HepG2 (cell line): ENCODE data around the gene JMJD6. TPM values are rescaled to one million over a fixed set of nuclear protein-coding genes. Genes with fewer than 3 reads are reported as not detected.

ENCODE experiments used
- ASH2L ChIP-seq: fragments of 300-600, 200-600 bp; sonication (generic); IDR thresholded peaks from 2 replicates; pipeline ENCODE4 v1.7.0; 2017; ENCODE audit warnings: low read depth, mild to moderate bottlenecking, moderate library complexity, mixed read lengths, low read length; ENCODE audit not compliant: insufficient read length
- CCAR2 ChIP-seq: fragments of 200-400 bp; formaldehyde crosslinking; optimal IDR thresholded peaks from 2 replicates; pipeline ENCODE3; 2018; ENCODE audit warnings: low read depth, mild to moderate bottlenecking, low read length, moderate library complexity
- FOSL2 ChIP-seq: sonication (generic); formaldehyde crosslinking; IDR thresholded peaks from 2 replicates; pipeline ENCODE4 v1.4.0; 2020; ENCODE audit warnings: missing genetic modification reagents
- KLF16 ChIP-seq, 2 experiments: sonication (generic) in 1 of 2; formaldehyde crosslinking in 1 of 2; IDR thresholded peaks; 2 replicates each; pipeline versions ENCODE4 v1.6.1 to v1.8.0; 2016 to 2023; ENCODE audit warnings: missing genetic modification reagents in 2 of 2, missing compliant biosample characterization in 1 of 2
- SOX6 ChIP-seq, 2 experiments: fragments of 450-650 bp in 1 of 2; sonication (generic) in 1 of 2; formaldehyde crosslinking in 1 of 2; IDR thresholded peaks; 2 replicates each; pipeline versions ENCODE4 v1.4.0 to v1.6.1; 2017 to 2020; ENCODE audit warnings: antibody characterized with exemption in 1 of 2, mild to moderate bottlenecking in 1 of 2, missing genetic modification reagents in 1 of 2
- SP1 ChIP-seq, 2 experiments: fragments of 450-650 bp in 1 of 2; sonication (generic) in 1 of 2; formaldehyde crosslinking in 1 of 2; IDR thresholded peaks; 2 replicates each; pipeline versions ENCODE4 v1.4.0 to v1.6.1; 2016 to 2020; ENCODE audit warnings: missing genetic modification reagents in 1 of 2
- TRAFD1 ChIP-seq: sonication (generic); formaldehyde crosslinking; IDR thresholded peaks from 2 replicates; pipeline ENCODE4 v1.5.1; 2020; ENCODE audit warnings: missing genetic modification reagents, mild to moderate bottlenecking, borderline replicate concordance
- ZFP1 ChIP-seq: IDR thresholded peaks from 2 replicates; pipeline ENCODE4 v1.6.1; 2016
- ZNF143 ChIP-seq: sonication (generic); formaldehyde crosslinking; IDR thresholded peaks from 2 replicates; pipeline ENCODE4 v1.4.0; 2020; ENCODE audit warnings: missing genetic modification reagents
- ZNF260 ChIP-seq: sonication (generic); formaldehyde crosslinking; IDR thresholded peaks from 2 replicates; pipeline ENCODE4 v1.4.0; 2020; ENCODE audit warnings: missing genetic modification reagents, low read depth, mild to moderate bottlenecking, borderline replicate concordance
- ZNF281 ChIP-seq: sonication (generic); formaldehyde crosslinking; IDR thresholded peaks from 2 replicates; pipeline ENCODE4 v1.4.0; 2020; ENCODE audit warnings: missing genetic modification reagents, borderline replicate concordance
- ZNF326 ChIP-seq: sonication (generic); formaldehyde crosslinking; IDR thresholded peaks from 2 replicates; pipeline ENCODE4 v1.4.0; 2020; ENCODE audit warnings: missing genetic modification reagents, borderline replicate concordance
- ZNF652 ChIP-seq: IDR thresholded peaks from 2 replicates; pipeline ENCODE4 v1.6.1; 2016; ENCODE audit warnings: low read depth, borderline replicate concordance
- polyA plus RNA-seq, 8 experiments: library from polyadenylated mRNA; depleted of rRNA in 3 of 8; stranded (reverse) in 7 of 8; unstranded in 1 of 8; fragments of >200 nt; fragmentation: Illumina TruSeq in 4 of 8; extraction: Trizol in 4 of 8; gene quantifications; 2 replicates each; pipeline versions ENCODE4 v1.2.1 to v1.2.3, GENCODE V29; 2011 to 2016; ENCODE audit warnings: low read depth in 4 of 8, missing spikeins in 1 of 8, mixed read lengths in 1 of 8; ENCODE audit not compliant: insufficient read depth in 1 of 8
- total RNA-seq, 5 experiments: library from RNA; depleted of rRNA; stranded (reverse); fragments of >200 nt; fragmentation: Illumina TruSeq; extraction: Trizol; gene quantifications; 2 replicates each; pipeline ENCODE4 v1.2.3, GENCODE V29; 2016; ENCODE audit warnings: low read depth in 1 of 5
- TF ChIP-seq, protein P1 (sequence below): sonication (generic); formaldehyde crosslinking; IDR thresholded peaks from 2 replicates; pipeline ENCODE4 v1.8.1; 2023; ENCODE audit warnings: mild to moderate bottlenecking, missing genetic modification reagents
- TF ChIP-seq, protein P2 (sequence below): sonication (generic); formaldehyde crosslinking; IDR thresholded peaks from 2 replicates; pipeline ENCODE4 v1.4.0; 2020; ENCODE audit warnings: missing genetic modification reagents, mild to moderate bottlenecking, borderline replicate concordance
- TF ChIP-seq, protein P3 (sequence below): IDR thresholded peaks from 2 replicates; pipeline ENCODE4 v1.4.0; 2020; ENCODE audit warnings: mild to moderate bottlenecking, missing genetic modification reagents

JMJD6 gene
- total and polyA plus RNA-seq, 2 of the 13 experiments (the other 11 are each of a cell fraction or from before 2014, with no cell fraction given) = 33.6 to 41.0 TPM

DNA sequence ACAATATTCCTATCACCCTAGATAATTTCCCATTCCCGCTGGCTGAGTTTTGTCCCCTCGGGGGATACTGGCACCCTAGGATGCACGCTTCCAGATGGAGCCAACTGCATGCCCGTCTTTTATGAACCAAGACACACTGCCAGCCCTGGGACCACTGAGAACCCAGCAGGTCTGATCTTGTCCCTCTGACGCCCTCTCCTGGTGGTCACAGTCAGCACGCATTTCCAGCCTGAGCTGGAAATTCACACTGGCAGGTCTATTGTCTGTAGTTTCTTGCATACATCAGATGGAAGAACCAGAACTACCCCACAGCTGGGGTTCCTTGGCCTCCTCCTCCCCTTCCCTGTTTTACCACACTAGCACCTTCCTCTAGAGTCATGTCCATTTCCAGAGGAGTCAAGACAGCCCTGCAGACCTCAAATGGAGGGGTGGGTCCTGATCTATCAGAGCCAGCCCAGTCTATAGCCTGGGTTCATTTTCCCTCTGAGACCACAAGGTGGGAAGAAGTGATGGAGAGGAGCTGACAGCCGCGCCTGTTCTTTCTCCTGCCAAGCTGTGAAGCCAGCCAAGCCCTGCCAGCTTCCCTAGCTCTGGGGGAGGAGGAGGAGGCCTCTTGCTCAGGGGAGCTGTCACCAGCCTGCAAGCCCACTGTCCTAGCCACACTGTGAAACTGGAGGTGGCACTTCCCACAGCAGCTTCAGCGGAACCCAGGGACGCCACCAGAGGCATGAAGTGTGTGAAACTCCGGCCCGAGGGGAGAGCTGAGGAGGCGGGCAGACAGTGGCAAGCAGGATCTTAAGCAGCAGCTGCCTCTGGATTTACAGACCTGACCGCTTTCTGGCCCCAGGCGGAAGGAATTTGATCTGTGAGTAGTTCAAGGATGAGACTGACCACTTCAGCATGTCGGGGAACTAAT, 44.9 kb downstream of the JMJD6 start (continued):
- TF ChIP-seq, protein P1, sequence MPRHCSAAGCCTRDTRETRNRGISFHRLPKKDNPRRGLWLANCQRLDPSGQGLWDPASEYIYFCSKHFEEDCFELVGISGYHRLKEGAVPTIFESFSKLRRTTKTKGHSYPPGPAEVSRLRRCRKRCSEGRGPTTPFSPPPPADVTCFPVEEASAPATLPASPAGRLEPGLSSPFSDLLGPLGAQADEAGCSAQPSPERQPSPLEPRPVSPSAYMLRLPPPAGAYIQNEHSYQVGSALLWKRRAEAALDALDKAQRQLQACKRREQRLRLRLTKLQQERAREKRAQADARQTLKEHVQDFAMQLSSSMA (CRISPR knock-in tag) = no peak
- TF ChIP-seq ZNF143 = no peak
- TF ChIP-seq ZNF260 (CRISPR knock-in tag) = no peak
- TF ChIP-seq, protein P2, sequence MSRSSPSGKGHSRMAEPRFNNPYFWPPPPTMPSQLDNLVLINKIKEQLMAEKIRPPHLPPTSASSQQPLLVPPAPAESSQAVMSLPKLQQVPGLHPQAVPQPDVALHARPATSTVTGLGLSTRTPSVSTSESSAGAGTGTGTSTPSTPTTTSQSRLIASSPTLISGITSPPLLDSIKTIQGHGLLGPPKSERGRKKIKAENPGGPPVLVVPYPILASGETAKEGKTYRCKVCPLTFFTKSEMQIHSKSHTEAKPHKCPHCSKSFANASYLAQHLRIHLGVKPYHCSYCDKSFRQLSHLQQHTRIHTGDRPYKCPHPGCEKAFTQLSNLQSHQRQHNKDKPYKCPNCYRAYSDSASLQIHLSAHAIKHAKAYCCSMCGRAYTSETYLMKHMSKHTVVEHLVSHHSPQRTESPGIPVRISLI = 0 out of 2 replicates have a peak, but pooled peaks have one; percentile 25
- peak; percentile 18; the same call in 1 of the 2 replicates for TF ChIP-seq FOSL2 (CRISPR knock-in tag)
- no peak for TF ChIP-seq ZFP1 (CRISPR knock-in tag)
- peak; percentile 20; the same call in 1 of the 2 replicates for TF ChIP-seq ZNF281 (CRISPR knock-in tag)
- 0 out of 2 replicates have a peak, but pooled peaks have one; percentile 19 for TF ChIP-seq TRAFD1 (CRISPR knock-in tag)
- TF ChIP-seq KLF16 (CRISPR knock-in tag; IDR thresholded peaks at IDR 0.05) = 0 out of 4 replicates have a peak, but pooled peaks of 1 of the 2 experiments have one; percentile 38
- no peak for TF ChIP-seq CCAR2
- TF ChIP-seq ZNF652 (CRISPR knock-in tag) = no peak
- TF ChIP-seq SOX6 (IDR thresholded peaks at IDR 0.05) = no peak
- TF ChIP-seq SOX6 (CRISPR knock-in tag; IDR thresholded peaks at IDR 0.05) = no peak
- no peak for TF ChIP-seq ZNF326 (CRISPR knock-in tag)
- no peak for TF ChIP-seq SP1 (IDR thresholded peaks at IDR 0.05)
- TF ChIP-seq SP1 (CRISPR knock-in tag; IDR thresholded peaks at IDR 0.05) = no peak
- TF ChIP-seq, protein P3, sequence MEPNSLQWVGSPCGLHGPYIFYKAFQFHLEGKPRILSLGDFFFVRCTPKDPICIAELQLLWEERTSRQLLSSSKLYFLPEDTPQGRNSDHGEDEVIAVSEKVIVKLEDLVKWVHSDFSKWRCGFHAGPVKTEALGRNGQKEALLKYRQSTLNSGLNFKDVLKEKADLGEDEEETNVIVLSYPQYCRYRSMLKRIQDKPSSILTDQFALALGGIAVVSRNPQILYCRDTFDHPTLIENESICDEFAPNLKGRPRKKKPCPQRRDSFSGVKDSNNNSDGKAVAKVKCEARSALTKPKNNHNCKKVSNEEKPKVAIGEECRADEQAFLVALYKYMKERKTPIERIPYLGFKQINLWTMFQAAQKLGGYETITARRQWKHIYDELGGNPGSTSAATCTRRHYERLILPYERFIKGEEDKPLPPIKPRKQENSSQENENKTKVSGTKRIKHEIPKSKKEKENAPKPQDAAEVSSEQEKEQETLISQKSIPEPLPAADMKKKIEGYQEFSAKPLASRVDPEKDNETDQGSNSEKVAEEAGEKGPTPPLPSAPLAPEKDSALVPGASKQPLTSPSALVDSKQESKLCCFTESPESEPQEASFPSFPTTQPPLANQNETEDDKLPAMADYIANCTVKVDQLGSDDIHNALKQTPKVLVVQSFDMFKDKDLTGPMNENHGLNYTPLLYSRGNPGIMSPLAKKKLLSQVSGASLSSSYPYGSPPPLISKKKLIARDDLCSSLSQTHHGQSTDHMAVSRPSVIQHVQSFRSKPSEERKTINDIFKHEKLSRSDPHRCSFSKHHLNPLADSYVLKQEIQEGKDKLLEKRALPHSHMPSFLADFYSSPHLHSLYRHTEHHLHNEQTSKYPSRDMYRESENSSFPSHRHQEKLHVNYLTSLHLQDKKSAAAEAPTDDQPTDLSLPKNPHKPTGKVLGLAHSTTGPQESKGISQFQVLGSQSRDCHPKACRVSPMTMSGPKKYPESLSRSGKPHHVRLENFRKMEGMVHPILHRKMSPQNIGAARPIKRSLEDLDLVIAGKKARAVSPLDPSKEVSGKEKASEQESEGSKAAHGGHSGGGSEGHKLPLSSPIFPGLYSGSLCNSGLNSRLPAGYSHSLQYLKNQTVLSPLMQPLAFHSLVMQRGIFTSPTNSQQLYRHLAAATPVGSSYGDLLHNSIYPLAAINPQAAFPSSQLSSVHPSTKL (CRISPR knock-in tag) = 0 out of 2 replicates have a peak, but pooled peaks have one; percentile 20
- TF ChIP-seq ASH2L = no peak
